ENCODE measurements around the gene RBM38.

DNA sequence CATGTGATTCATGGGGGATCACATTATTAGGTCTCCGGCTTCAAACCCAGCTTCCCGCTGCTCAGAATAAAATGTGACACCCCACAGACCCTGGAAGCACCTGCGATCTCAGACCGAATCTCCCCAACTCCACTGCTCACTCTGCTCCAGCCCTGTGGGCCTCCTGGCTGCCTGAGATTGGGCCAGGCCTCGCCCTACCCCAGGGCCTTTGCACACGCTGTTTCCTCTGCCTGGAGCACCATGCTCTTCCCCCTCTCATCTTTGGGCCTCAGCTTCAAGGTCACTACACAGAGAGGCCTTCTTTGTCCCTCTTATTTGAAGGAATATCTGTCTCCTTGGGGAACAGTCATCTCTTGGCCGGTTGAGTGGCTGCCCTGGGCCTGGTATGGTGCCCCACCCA lies 48.8 kb downstream of the RBM38 start:
- no peak for TF ChIP-seq CTCF (IDR thresholded peaks at IDR 0.05)
- TF ChIP-seq, protein P1, sequence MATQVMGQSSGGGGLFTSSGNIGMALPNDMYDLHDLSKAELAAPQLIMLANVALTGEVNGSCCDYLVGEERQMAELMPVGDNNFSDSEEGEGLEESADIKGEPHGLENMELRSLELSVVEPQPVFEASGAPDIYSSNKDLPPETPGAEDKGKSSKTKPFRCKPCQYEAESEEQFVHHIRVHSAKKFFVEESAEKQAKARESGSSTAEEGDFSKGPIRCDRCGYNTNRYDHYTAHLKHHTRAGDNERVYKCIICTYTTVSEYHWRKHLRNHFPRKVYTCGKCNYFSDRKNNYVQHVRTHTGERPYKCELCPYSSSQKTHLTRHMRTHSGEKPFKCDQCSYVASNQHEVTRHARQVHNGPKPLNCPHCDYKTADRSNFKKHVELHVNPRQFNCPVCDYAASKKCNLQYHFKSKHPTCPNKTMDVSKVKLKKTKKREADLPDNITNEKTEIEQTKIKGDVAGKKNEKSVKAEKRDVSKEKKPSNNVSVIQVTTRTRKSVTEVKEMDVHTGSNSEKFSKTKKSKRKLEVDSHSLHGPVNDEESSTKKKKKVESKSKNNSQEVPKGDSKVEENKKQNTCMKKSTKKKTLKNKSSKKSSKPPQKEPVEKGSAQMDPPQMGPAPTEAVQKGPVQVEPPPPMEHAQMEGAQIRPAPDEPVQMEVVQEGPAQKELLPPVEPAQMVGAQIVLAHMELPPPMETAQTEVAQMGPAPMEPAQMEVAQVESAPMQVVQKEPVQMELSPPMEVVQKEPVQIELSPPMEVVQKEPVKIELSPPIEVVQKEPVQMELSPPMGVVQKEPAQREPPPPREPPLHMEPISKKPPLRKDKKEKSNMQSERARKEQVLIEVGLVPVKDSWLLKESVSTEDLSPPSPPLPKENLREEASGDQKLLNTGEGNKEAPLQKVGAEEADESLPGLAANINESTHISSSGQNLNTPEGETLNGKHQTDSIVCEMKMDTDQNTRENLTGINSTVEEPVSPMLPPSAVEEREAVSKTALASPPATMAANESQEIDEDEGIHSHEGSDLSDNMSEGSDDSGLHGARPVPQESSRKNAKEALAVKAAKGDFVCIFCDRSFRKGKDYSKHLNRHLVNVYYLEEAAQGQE (IDR thresholded peaks at IDR 0.05; ENCODE audit: insufficient read depth in 1 of 2, low read depth in 2 of 2, low read length in 1 of 2) = no peak
- no peak for TF ChIP-seq POLR2AphosphoS5 (IDR thresholded peaks at IDR 0.05; ENCODE audit: low read depth, low read length)
- no peak for TF ChIP-seq TCF7L2 (IDR thresholded peaks at IDR 0.05; ENCODE audit: low read depth, low read length)

Data from Panc1 (cell line).